Neural crest cell (in vitro differentiated cells): ENCODE measurements around the gene TRIO. TPM values are rescaled to one million over a fixed set of nuclear protein-coding genes. Genes with fewer than 3 reads are reported as not detected.

Experiments
- DNase-seq: peaks from one replicate; pipeline ENCODE4 v3.0.0; 2021; ENCODE audit warnings: low read depth, mixed read lengths, low spot score
- H3K27ac Mint-ChIP-seq: one replicate; pipeline ENCODE4 v1.8.0; 2021; ENCODE audit warnings: mild to moderate bottlenecking, mixed read lengths; ENCODE audit not compliant: unreplicated experiment
- H3K27me3 Mint-ChIP-seq: 2 replicates; pipeline ENCODE4 v1.8.0; 2021; ENCODE audit warnings: low read depth, mild to moderate bottlenecking, mixed read lengths
- H3K36me3 Mint-ChIP-seq: 2 replicates; pipeline ENCODE4 v1.8.0; 2021; ENCODE audit warnings: low read depth, mild to moderate bottlenecking, mixed read lengths
- H3K4me1 Mint-ChIP-seq: 2 replicates; pipeline ENCODE4 v1.8.0; 2021; ENCODE audit warnings: mixed read lengths
- H3K4me3 Mint-ChIP-seq: one replicate; pipeline ENCODE4 v1.8.0; 2021; ENCODE audit warnings: mild to moderate bottlenecking, mixed read lengths
- H3K9me3 Mint-ChIP-seq: 2 replicates; pipeline ENCODE4 v1.8.0; 2021; ENCODE audit warnings: mixed read lengths
- total RNA-seq: library from RNA; stranded (reverse); gene quantifications from 2 replicates; pipeline ENCODE4 v1.2.1, GENCODE V29; 2021
- TF ChIP-seq, protein P1 (sequence below): fragments of 200-600 bp; sonication (generic); conservative IDR thresholded peaks from 2 replicates; pipeline ENCODE4 v1.5.0; 2021; ENCODE audit warnings: antibody characterized with exemption, mild to moderate bottlenecking

Gene TRIO
- total RNA-seq, 1 donor from 2014 or later: 134 TPM

- TF ChIP-seq, protein P1, sequence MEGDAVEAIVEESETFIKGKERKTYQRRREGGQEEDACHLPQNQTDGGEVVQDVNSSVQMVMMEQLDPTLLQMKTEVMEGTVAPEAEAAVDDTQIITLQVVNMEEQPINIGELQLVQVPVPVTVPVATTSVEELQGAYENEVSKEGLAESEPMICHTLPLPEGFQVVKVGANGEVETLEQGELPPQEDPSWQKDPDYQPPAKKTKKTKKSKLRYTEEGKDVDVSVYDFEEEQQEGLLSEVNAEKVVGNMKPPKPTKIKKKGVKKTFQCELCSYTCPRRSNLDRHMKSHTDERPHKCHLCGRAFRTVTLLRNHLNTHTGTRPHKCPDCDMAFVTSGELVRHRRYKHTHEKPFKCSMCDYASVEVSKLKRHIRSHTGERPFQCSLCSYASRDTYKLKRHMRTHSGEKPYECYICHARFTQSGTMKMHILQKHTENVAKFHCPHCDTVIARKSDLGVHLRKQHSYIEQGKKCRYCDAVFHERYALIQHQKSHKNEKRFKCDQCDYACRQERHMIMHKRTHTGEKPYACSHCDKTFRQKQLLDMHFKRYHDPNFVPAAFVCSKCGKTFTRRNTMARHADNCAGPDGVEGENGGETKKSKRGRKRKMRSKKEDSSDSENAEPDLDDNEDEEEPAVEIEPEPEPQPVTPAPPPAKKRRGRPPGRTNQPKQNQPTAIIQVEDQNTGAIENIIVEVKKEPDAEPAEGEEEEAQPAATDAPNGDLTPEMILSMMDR: no peak
- Mint-ChIP-seq H3K4me3 (no peak overlapping the region), H3K27ac (no peak overlapping the region), H3K27me3 (no peaks in the 10 kb centered on the region), H3K4me1 (peaks cover 37% of the 10 kb centered on the region), H3K9me3 (no peaks in the 10 kb centered on the region), H3K36me3 (no peaks in the 10 kb centered on the region)
- DNase-seq: no peak
These were observed 70.1 kb downstream of the TRIO start for GRCh38 chr5:14213253-14213652.

GRCh38 chr5:14213813-14214585 lies 70.9 kb downstream of the TRIO start:
- H3K4me3 Mint-ChIP-seq: no peak overlapping the region

DNA sequence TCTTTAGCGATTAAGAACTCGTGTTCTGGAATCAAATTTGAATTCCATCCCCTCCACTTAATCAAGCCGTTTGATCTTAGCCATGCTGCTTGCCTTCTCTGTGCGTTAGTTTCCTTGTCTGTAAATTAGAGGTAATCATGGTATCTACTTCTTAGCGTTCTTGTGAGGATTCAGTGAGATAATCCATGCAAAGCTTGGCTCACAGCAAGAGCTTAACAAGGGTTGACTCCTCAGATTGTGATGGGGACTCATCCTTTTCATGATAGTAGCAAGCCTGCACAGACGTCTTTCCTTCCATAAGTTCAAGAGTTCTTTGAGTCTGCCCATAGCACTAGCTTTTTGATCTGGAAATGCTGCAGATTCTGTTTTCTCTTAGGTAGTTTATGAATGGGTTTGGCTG lies 72.8 kb downstream of the TRIO start:
- H3K27ac Mint-ChIP-seq: no peak overlapping the region
- H3K36me3 Mint-ChIP-seq: no peaks in the 10 kb centered on the region
- H3K9me3 Mint-ChIP-seq: no peaks in the 10 kb centered on the region
- H3K4me1 Mint-ChIP-seq: peaks cover 48% of the 10 kb centered on the region
- no peaks in the 10 kb centered on the region for H3K27me3 Mint-ChIP-seq
- DNase-seq: no peak
- TF ChIP-seq, protein P1: no peak
- no peak overlapping the region for H3K4me3 Mint-ChIP-seq

More at GRCh38 chr5:14213813-14214585, 70.9 kb downstream of the TRIO start:
- no peaks in the 10 kb centered on the region for H3K36me3 Mint-ChIP-seq
- DNase-seq: no peak
- H3K9me3 Mint-ChIP-seq: no peaks in the 10 kb centered on the region
- H3K27me3 Mint-ChIP-seq: no peaks in the 10 kb centered on the region
- peaks cover 41% of the 10 kb centered on the region for H3K4me1 Mint-ChIP-seq
- H3K27ac Mint-ChIP-seq: no peak overlapping the region
- TF ChIP-seq, protein P1: no peak

DNA sequence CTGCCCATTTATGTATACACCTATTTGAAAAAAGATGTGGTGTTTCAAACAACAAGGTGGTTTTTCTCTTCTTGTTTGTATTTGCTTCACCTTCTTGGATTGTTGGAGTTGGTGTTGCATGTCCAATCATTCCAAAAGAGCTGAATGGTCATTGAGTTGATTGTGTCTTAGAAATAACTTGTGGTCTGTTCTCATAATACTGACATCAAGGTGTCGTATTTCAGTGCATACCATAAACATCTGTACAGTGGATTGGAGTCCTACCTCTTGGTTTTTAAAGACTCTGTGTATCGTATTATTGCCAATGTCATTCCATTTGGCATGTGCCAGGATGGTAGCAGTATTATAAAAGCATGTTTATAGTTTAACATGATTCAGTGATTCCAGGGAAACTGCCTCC lies 73.2 kb downstream of the TRIO start:
- Mint-ChIP-seq H3K27me3 (no peaks in the 10 kb centered on the region), H3K9me3 (no peaks in the 10 kb centered on the region), H3K4me3 (no peak overlapping the region), H3K36me3 (no peaks in the 10 kb centered on the region), H3K4me1 (peaks cover 51% of the 10 kb centered on the region), H3K27ac (no peak overlapping the region)
- no peak for DNase-seq
- TF ChIP-seq, protein P1: no peak

- peaks cover 56% of the 10 kb centered on the region for H3K4me1 Mint-ChIP-seq
- DNase-seq: no peak
- no peaks in the 10 kb centered on the region for H3K9me3 Mint-ChIP-seq
- TF ChIP-seq, protein P1: no peak
- H3K36me3 Mint-ChIP-seq: no peaks in the 10 kb centered on the region
- H3K27ac Mint-ChIP-seq: no peak overlapping the region
- H3K4me3 Mint-ChIP-seq: no peak overlapping the region
- no peaks in the 10 kb centered on the region for H3K27me3 Mint-ChIP-seq
These were observed 73.8 kb downstream of the TRIO start for GRCh38 chr5:14216902-14217301.
